ENCODE results near the gene CCDC92. TPM values are rescaled to one million over a fixed set of nuclear protein-coding genes. Genes with fewer than 3 reads are reported as not detected.

The CCDC92 gene
- total and polyA plus RNA-seq, 2 of the 13 experiments (the other 11 are each of a cell fraction or from before 2014, with no cell fraction given) = 5.4 to 14.7 TPM

- TF ChIP-seq NFAT5 (CRISPR knock-in tag; IDR thresholded peaks at IDR 0.05) (no peak), ZNF577 (CRISPR knock-in tag; IDR thresholded peaks at IDR 0.05; ENCODE audit: borderline replicate concordance, low read depth) (no peak), ZNF670 (CRISPR knock-in tag; IDR thresholded peaks at IDR 0.05; ENCODE audit: borderline replicate concordance) (no peak), ZNF777 (CRISPR knock-in tag; IDR thresholded peaks at IDR 0.05) (no peak), TFDP1 (CRISPR knock-in tag; IDR thresholded peaks at IDR 0.05; ENCODE audit: borderline replicate concordance) (no peak), ZFP91 (CRISPR knock-in tag; IDR thresholded peaks at IDR 0.05; ENCODE audit: borderline replicate concordance) (no peak), ZNF496 (CRISPR knock-in tag; IDR thresholded peaks at IDR 0.05; ENCODE audit: insufficient replicate concordance) (no peak), THAP11 (CRISPR knock-in tag; IDR thresholded peaks at IDR 0.05) (no peak), FOSL1 (CRISPR knock-in tag; IDR thresholded peaks at IDR 0.05; ENCODE audit: borderline replicate concordance) (no peak), SNAPC5 (CRISPR knock-in tag; IDR thresholded peaks at IDR 0.05; ENCODE audit: borderline replicate concordance) (no peak), ZNF354B (CRISPR knock-in tag; IDR thresholded peaks at IDR 0.05) (no peak)
These were observed 82.6 kb downstream of the CCDC92 start (continued) for GRCh38 chr12:123889848-123890535.

Data from HepG2 (cell line).